K562 (cell line): ENCODE measurements around the gene A1BG. TPM values are rescaled to one million over a fixed set of nuclear protein-coding genes. Genes with fewer than 3 reads are reported as not detected.
A peak's percentile ranks its signal among the peaks of the same experiment; 100 is the strongest.

Experiments used
- ATAC-seq: fragments of 200-7000 bp; cut with Tn5 transposase; 3 replicates; pipeline ENCODE4 v1.9.1; 2020; ENCODE audit warnings: moderate library complexity
- BruUV-seq: library from RNA; stranded (reverse); fragments of 400-500 nt; replicated peaks from 2 replicates; lab custom pipeline; 2021; lab: Mats Ljungman, UMichigan
- CTCF ChIA-PET: fragments of 300-600 bp; formaldehyde crosslinking; extraction: SDS; loops from one replicate; lab custom pipeline; 2021; ENCODE audit warnings: low intra/inter-chr PET ratio; lab: Yijun Ruan, JAX
- POLR2A ChIA-PET: fragments of 300-600, 350-650 bp; sonication (Branson Sonifier 250); formaldehyde crosslinking; extraction: SDS; loops from one replicate; lab custom pipeline; 2021; ENCODE audit warnings: antibody characterized with exemption, inconsistent platforms; lab: Yijun Ruan, JAX
- DNase-seq, 4 experiments: peaks; one replicate each; pipeline versions ENCODE4 v3.0.0 to v3.0.0-alpha.2; 2011 to 2018; ENCODE audit warnings: low spot score in 3 of 4, mixed read lengths in 3 of 4; ENCODE audit errors: extremely low read depth in 1 of 4
- FAIRE-seq: peaks from 2 replicates; lab custom pipeline; 2011; peaks lifted over from hg19 to GRCh38; lab: Jason Lieb, UNC
- H2AFZ ChIP-seq: 2 replicates; pipeline ENCODE4 v1.6.0; 2011; ENCODE audit warnings: low read depth, low read length, control low read depth, inconsistent platforms
- H3K27ac ChIP-seq: fragments of 200-600 bp; 3 replicates; pipeline ENCODE4 v1.8.0; 2011; ENCODE audit warnings: low read depth, mild to moderate bottlenecking, control low read depth, inconsistent platforms, low read length, moderate library complexity, mixed read lengths; ENCODE audit errors: extremely low read depth
- H3K27me3 ChIP-seq, 2 experiments: fragments of 300-600 bp in 1 of 2; 2 replicates in 1 of 2; 3 replicates in 1 of 2; pipeline versions ENCODE4 v1.6.0 to v1.8.0; 2011; ENCODE audit warnings: inconsistent platforms in 2 of 2, low read length in 2 of 2, mild to moderate bottlenecking in 1 of 2, mixed read lengths in 1 of 2, moderate library complexity in 1 of 2; ENCODE audit not compliant: control insufficient read depth in 2 of 2, insufficient read depth in 2 of 2
- H3K36me3 ChIP-seq: fragments of 300-600 bp; 3 replicates; pipeline ENCODE4 v1.8.0; 2011; ENCODE audit warnings: mild to moderate bottlenecking, low read length, inconsistent platforms; ENCODE audit not compliant: control insufficient read depth, insufficient read depth
- H3K4me1 ChIP-seq, 2 experiments: fragments of 200-600 bp in 1 of 2; replicated peaks in 1 of 2; 2 replicates in 1 of 2; 3 replicates in 1 of 2; pipeline versions ENCODE4 v1.5.1 to v1.8.0; 2011; ENCODE audit warnings: inconsistent platforms in 2 of 2, low read length in 2 of 2, mild to moderate bottlenecking in 1 of 2, mixed read lengths in 1 of 2, moderate library complexity in 1 of 2; ENCODE audit not compliant: control insufficient read depth in 2 of 2, insufficient read depth in 2 of 2
- H3K4me2 ChIP-seq: 2 replicates; pipeline ENCODE4 v1.6.1; 2011; ENCODE audit warnings: low read length, control low read depth, inconsistent platforms, mixed read lengths; ENCODE audit not compliant: insufficient read depth
- H3K4me3 ChIP-seq: fragments of 200-600 bp; sonication (generic), shearing (Covaris generic); 2 replicates; pipeline ENCODE4 v1.5.1; 2016; ENCODE audit warnings: control low read depth, inconsistent platforms
- H3K79me2 ChIP-seq: fragments of 200-600 bp; 3 replicates; pipeline ENCODE4 v1.8.0; 2011; ENCODE audit warnings: low read length, inconsistent platforms; ENCODE audit not compliant: control insufficient read depth, insufficient read depth
- H3K9ac ChIP-seq, 2 experiments: 2 replicates each; pipeline versions ENCODE4 v1.6.0 to v1.6.1; 2011; ENCODE audit warnings: low read depth in 2 of 2, low read length in 2 of 2, control low read depth in 1 of 2, inconsistent platforms in 1 of 2, mild to moderate bottlenecking in 1 of 2, mixed read lengths in 1 of 2; ENCODE audit not compliant: insufficient read depth in 1 of 2
- H3K9me1 ChIP-seq: one replicate; pipeline ENCODE4 v1.6.0; 2011; ENCODE audit warnings: inconsistent platforms, mild to moderate bottlenecking, low read length, moderate library complexity; ENCODE audit not compliant: control insufficient read depth, insufficient read depth
- H3K9me3 ChIP-seq: replicated peaks from 2 replicates; pipeline ENCODE4 v1.5.1; 2011; ENCODE audit warnings: low read depth, low read length, inconsistent platforms; ENCODE audit not compliant: control insufficient read depth, insufficient read depth
- H4K20me1 ChIP-seq: replicated peaks from 2 replicates; pipeline ENCODE4 v1.6.1; 2011; ENCODE audit warnings: low read length, inconsistent platforms, mixed read lengths; ENCODE audit not compliant: control insufficient read depth, insufficient read depth
- DLX4 ChIP-seq: fragments of 250-450 bp; sonication (Bioruptor Pico); IDR thresholded peaks from 2 replicates; pipeline ENCODE4 v1.6.1; 2021; ENCODE audit warnings: mild to moderate bottlenecking
- SMARCA4 ChIP-seq: fragments of 450-650 bp; IDR thresholded peaks from 2 replicates; pipeline ENCODE4 v1.6.1; 2016
- ZBTB33 ChIP-seq: sonication (generic); formaldehyde crosslinking; IDR thresholded peaks from 2 replicates; pipeline ENCODE4 v1.8.1; 2023; ENCODE audit warnings: mild to moderate bottlenecking, missing genetic modification reagents
- WGBS: fragments of 100-300 bp; shearing (Covaris generic); methylation state at CpG from one replicate; pipeline ENCODE4 v1.1.6; 2016; ENCODE audit warnings: low coverage, mixed read lengths; ENCODE audit not compliant: insufficient coverage; ENCODE audit errors: missing lambda C conversion rate; 5-methylcytosine and 5-hydroxymethylcytosine counted together
- in situ Hi-C: fragments of 300-500 bp; cut with MboI; formaldehyde crosslinking; loops from 4 replicates; pipeline ENCODE4 v1.15.0; 2018; ENCODE audit warnings: inconsistent platforms, mixed read lengths
- intact Hi-C: fragments of 100-400 bp; cut with micrococcal nuclease; formaldehyde crosslinking; loops from 2 replicates; pipeline ENCODE4 v1.14.2; 2022
- polyA plus RNA-seq, 8 experiments: library from polyadenylated mRNA; depleted of rRNA in 4 of 8; stranded (reverse) in 5 of 8; unstranded in 3 of 8; fragments of >200 nt; fragmentation: Nextera tagmentation in 2 of 8; fragmentation: Illumina TruSeq in 1 of 8; extraction: Ambion mirVana in 2 of 8; extraction: Trizol in 1 of 8; gene quantifications; 2 replicates each; pipeline versions ENCODE4 v1.2.1 to v1.2.3, GENCODE V29; 2011 to 2014; ENCODE audit warnings: inconsistent platforms in 1 of 8, missing spikeins in 1 of 8
- total RNA-seq, 7 experiments: library from RNA; depleted of rRNA in 6 of 7; stranded (reverse); fragments of >200 nt in 6 of 7; fragmentation: Illumina TruSeq in 2 of 7; extraction: Trizol in 2 of 7; gene quantifications; 2 replicates each; pipeline versions ENCODE4 v1.2.1 to v1.2.3, GENCODE V29; 2011 to 2021; ENCODE audit warnings: low replicate concordance in 1 of 7

A1BG gene
- total and polyA plus RNA-seq, 9 of the 15 experiments (the other 6 are each of a cell fraction or from before 2014, with no cell fraction given) = 0.10 to 19.8 (median 2.6) TPM

GRCh38 chr19:58350001-58350861 lies 3.1 kb downstream of the A1BG start:
- TF ChIP-seq SMARCA4 (no peak), DLX4 (no peak), ZBTB33 (CRISPR knock-in tag) (peak; percentile 84)
- ChIA-PET CTCF (interaction anchor here (0.6 kb wide), 1 partner anchor 10 kb away, joined by 3 read pairs; no protein-coding TSS in a partner anchor), POLR2A (interaction anchor here (3.6 kb wide), 1 partner anchor 12 kb away, joined by 20 read pairs; the partner anchor contains the start of gene ZNF497)
- no peak for DNase-seq
- H3K79me2 ChIP-seq = no peaks in the 10 kb centered on the region
- ATAC-seq = no peak
- H3K9me1 ChIP-seq = no peaks in the 10 kb centered on the region
- no peaks in the 10 kb centered on the region for H3K9me3 ChIP-seq
- H3K4me3 ChIP-seq = no peak overlapping the region
- no peak overlapping the region for H3K9ac ChIP-seq
- no peaks in the 10 kb centered on the region for H3K36me3 ChIP-seq
- H2AFZ ChIP-seq = no peak overlapping the region
- WGBS = 91% methylated on average over 41 of the region's 84 CpGs
- peaks cover 5 to 25% of the 10 kb centered on the region in 2 experiments; a peak in 4 of 5 replicates for H3K4me1 ChIP-seq
- H3K27me3 ChIP-seq = no peaks in the 10 kb centered on the region
- FAIRE-seq = no peak
- intact Hi-C loops = no loop called here
- no TSS peak for BruUV-seq
- no peaks in the 10 kb centered on the region for H4K20me1 ChIP-seq
- in situ Hi-C loops = no loop called here
- no peak overlapping the region for H3K27ac ChIP-seq
- H3K4me2 ChIP-seq = no peak overlapping the region
